NCI-H1417 (cell line): Measurements from ENCODE around the gene SHC3.

Experiments
- DNase-seq, 3 experiments: peaks; one replicate each; lab custom pipeline; 2025; lab: John Stamatoyannopoulos, UW

Gene SHC3

DNA sequence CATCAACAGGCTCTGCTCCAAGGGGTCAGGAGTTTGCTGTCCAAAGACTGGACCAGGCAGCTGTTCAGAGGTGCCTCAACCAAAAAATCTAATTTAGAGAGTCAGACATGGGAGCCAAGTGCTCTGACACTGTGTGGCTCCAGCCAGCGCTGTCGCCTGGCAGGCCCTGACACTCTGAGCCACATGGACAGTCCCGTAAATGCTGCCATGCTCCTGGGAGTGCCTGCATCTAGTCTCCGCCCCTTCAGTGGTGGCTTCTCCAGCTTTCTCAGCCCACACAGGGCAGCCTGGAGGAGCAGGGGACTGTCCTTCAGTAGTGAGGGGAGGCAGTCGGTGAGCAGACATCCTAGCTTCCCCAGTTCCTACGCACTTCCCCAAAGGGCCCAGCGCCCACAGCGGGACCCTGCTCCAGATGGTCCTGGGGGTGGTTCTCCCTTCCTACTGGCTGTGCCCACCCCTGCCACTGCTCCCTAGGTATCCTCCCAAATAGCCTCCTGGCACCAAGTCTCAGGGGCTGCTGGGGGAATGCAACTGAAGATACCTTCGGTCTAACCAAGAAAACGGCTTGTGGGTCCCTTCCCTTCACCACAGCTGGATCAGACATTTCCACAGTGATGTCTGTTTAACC, 72.3 kb downstream of the SHC3 start:
- no peak for DNase-seq

- no peak for DNase-seq
Measured at GRCh38 chr9:89104821-89105220, 73.8 kb downstream of the SHC3 start.

DNA sequence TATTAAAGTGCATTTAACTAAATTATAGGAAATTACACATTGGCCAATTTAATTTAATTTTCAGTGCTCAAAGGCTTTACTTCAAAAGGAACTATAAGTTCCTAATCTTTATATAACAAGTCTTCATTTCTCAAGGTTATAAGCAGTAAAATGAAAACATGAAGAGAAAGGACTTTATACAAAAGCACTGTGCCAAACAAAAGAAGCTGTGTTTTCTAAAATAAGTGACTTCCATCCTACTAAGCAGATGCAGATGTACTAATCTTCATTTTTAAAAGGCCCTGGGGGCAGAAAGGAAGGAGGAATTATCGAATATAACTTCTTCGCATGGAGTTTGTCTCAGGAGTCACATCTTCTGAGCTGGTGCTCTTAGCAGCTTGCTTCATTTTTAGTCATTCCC, 81.4 kb downstream of the SHC3 start:
- no peak for DNase-seq

- DNase-seq, result no peak
Measured at GRCh38 chr9:89096807-89097206, 81.8 kb downstream of the SHC3 start.

DNA sequence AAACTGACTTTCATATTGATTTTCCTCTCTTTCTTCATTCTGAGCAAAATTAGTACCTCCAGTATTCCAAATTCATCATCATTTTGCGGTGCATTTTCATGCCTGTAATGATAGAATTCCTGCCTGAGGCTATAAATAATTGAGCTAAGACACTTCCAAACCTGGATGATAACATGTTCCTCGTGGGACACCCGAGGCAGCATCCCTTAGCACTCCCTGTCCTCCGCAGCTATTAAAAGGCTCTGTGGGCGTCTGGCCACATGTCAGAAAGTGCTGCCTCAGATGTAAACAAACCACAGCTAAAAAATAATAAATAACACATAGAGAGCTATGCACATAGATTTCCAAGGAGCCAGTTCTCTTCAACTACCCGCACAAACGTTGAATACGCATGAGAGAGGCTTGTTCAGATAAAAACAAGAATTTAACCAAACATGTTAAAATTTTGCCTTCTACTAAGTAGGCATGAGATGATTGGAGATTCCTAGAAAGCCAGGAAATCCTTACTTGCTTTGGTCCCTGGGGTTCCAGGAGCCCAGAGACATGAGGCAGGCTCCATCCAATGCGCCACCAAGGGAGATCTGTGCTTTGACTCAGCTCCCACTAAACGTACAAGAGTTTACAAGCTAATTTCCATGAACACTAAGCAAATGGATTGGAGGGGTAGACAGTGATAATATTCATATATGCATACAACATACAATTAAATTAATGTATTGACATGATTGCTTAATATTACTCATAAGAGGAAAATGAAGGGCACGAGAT, 82.7 kb downstream of the SHC3 start:
- no peak for DNase-seq

DNA sequence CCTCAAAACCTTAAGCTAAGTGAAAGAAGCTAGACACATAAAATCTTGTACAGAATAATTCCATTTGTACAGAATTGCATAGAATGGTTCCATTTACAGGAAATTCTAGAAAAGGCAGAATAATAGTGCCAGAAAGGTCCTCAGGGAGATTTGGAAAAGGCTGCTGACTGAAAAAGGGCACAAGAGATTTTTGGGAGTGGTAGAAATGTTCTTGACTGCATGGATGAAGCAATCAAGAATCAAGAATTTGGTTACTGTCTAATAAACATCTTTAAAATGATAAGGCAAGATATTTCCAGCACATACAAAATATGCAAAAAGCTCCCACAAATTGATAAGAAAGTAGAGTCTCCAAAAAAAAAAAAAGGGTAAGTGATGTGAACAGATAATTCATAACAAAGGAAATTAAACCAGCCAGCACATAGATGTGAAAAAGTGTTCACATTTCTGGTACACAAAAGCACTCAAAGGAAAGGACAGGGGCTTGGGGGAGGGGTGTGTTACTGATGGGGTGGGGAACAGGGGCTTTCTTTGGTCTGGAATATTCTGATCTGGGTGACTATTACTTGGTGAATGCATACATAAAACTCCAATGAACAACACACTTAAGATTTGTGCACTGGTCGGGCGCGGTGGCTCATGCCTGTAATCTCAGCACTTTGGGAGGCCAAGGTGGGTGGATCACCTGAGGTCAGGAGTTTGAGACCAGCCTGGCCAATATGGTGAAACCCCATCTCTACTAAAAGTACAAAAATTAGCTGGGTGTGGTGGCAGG, 85.2 kb downstream of the SHC3 start:
- no peak for DNase-seq

DNA sequence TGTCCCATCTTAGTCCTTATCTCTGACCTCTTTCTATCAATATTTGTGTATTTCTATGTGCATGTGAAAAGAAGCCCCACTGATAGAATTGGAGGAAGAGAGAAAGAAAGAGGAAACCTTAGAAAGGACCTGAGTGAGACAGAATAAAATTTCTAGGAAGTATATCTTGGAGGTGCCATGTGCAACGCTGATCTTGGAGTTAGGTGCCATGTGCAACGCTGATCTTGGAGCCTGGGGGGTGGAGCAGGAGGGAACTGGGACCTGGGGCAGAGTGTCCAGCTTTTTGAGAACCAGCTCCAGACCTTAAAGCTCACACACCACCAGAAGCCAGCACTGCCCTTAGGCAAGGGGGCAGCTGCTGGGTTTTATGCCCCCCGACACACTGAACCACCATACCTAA, 89.4 kb downstream of the SHC3 start:
- no peak for DNase-seq

- DNase-seq, result no peak
Measured at GRCh38 chr9:89083626-89084025, 95.0 kb downstream of the SHC3 start.

- DNase-seq, result no peak
Measured at GRCh38 chr9:89080193-89080592, 98.4 kb downstream of the SHC3 start.

DNA sequence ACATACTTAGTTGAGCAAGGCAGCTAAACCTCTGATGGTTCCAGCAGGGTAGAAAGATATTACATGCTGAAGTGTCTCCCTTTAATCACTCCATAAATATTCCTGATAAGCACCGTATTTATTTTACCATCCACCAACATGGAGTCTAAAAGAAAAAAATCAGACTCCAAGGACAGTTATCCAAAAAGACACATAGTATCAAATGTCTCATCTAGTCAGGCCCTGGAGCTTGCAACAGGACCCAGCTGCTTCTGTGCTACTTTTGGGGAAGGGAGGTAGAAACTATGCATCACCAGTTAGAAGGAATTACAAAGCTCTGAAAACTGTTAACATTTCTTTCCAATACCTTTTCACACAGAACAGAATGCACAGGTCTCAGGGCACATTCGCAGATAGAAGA, 99.2 kb downstream of the SHC3 start:
- no peak for DNase-seq

DNA sequence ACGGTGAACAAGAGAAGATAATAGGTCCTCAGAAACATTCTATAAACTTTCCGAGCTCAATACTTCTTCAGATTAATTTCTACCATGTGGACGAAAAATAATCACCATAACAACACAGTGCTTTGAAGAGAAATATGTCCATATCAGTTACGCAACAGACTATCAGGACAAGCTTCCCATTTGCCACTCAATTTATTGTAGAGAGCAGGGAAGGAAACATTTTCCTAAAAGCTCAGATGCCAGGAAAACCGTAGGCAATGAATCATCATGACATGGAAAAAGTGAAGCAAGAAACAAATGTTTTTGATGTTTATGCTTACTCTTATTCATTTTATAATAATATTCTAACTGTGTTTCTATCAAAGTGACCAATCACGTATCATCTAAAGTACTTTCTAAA, 99.8 kb downstream of the SHC3 start:
- DNase-seq, result no peak

DNA sequence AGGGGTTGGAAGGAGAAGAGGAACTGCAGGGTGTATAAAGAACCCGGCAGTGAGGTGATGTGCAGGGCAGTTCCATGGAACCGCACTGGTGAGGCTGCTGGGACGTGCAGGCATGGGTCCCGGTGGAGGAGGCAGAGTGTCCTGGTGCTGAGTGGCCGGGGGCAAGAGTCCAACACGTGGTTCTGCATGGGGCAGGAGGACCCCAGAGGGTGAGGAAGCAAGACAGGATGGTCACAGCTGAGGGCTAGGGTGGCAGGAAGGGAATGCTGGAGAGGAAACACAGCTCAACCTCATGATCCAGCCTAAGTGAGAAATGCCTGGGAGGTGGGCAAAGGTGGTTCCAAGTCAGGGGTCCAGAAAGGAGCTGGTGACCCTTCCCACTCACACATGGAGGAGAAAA, 100.2 kb downstream of the SHC3 start:
- no peak for DNase-seq

- DNase-seq, result no peak
Measured at GRCh38 chr9:89077519-89077918, 101.1 kb downstream of the SHC3 start.

GRCh38 chr9:89073397-89073796, 105.2 kb downstream of the SHC3 start:
- DNase-seq, result no peak

DNA sequence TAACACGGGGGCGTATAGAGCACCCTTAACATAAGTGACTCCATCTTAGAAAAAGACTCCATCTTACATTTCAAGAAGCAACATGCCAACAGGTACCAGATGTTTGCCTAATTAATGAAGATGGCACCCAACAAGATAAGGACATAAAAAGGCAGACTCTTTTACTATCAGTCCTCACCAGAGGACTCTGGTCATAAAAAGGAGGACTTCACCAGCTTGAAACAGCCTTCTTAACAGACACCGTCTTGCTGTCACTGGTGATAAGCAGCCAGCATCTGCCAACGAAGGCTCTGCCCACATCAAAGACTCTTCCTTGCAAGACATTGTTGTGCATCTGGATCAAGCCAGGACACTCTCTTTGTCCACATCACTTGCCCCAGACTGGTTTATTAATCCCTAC, 107.0 kb downstream of the SHC3 start:
- no peak for DNase-seq

- DNase-seq, result no peak
Measured at GRCh38 chr9:89066835-89067234, 111.8 kb downstream of the SHC3 start.

- DNase-seq, result no peak
Measured at GRCh38 chr9:89065921-89066320, 112.7 kb downstream of the SHC3 start.

GRCh38 chr9:89060790-89061189, 117.8 kb downstream of the SHC3 start:
- no peak for DNase-seq

DNA sequence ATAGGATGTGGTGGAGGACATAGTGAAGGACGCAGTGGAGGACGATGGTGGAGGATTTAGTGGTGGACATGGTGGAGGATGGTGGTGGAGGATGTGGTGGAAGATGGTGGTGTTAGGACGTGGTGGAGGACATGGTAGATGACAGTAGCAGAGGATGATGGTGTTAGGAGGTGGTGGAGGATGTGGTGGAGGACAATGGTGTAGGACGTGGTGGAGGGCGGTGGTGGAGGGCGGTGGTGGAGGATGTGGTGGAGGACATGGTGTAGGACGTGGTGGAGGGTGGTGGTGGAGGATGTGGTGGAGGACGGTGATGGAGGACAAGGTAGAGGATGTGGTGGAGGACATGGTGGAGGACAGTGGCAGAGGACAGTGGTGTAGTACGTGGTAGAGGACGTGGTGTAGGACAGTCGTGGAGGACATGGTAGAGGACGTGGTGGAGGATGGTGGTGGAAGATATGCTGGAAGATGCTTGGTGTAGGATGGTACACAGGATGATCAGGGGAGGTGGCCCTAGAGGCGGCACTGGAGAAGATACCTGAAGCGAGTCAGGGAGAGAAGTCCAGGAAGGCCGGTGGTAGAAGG, 118.6 kb downstream of the SHC3 start:
- no peak for DNase-seq

GRCh38 chr9:89058906-89059305, 119.7 kb downstream of the SHC3 start:
- DNase-seq, result no peak

GRCh38 chr9:89054865-89055495, 123.6 kb downstream of the SHC3 start:
- DNase-seq, result no peak

GRCh38 chr9:89053301-89053700, 125.3 kb downstream of the SHC3 start:
- DNase-seq, result no peak
